DND-41 (cell line): Measurements from ENCODE around the gene ZKSCAN1.
"Not testable (repeated sequence)": the region's sequence is repeated elsewhere in the genome, so short reads cannot be mapped to it uniquely, and the experiment has no call there.

ENCODE experiments used
- ATAC-seq: fragments of 200-7000 bp; cut with Tn5 transposase; 3 replicates; pipeline ENCODE4 v1.9.1; 2021; ENCODE audit warnings: low read depth; ENCODE audit not compliant: insufficient read depth
- DNase-seq: peaks from one replicate; pipeline ENCODE4 v3.0.0-alpha.2; 2020
- H2AFZ ChIP-seq: 2 replicates; pipeline ENCODE4 v1.6.0; 2012; ENCODE audit warnings: low read depth, low read length
- H3K27ac ChIP-seq: 2 replicates; pipeline ENCODE4 v1.5.1; 2012; ENCODE audit warnings: low read length, inconsistent platforms
- H3K27me3 ChIP-seq: fragments of 200-600 bp; sonication (generic); 2 replicates; pipeline ENCODE4 v1.6.0; 2012; ENCODE audit warnings: low read length, mild to moderate bottlenecking, inconsistent platforms; ENCODE audit not compliant: insufficient read depth, poor library complexity
- H3K36me3 ChIP-seq: 2 replicates; pipeline ENCODE4 v1.5.1; 2012; ENCODE audit warnings: low read length, inconsistent platforms; ENCODE audit not compliant: insufficient read depth
- H3K4me1 ChIP-seq: 2 replicates; pipeline ENCODE4 v1.5.1; 2012; ENCODE audit warnings: mild to moderate bottlenecking, low read length; ENCODE audit not compliant: insufficient read depth
- H3K4me2 ChIP-seq: 2 replicates; pipeline ENCODE4 v1.6.0; 2012; ENCODE audit warnings: mild to moderate bottlenecking, moderate library complexity, low read length, inconsistent platforms; ENCODE audit not compliant: insufficient read depth
- H3K4me3 ChIP-seq, 2 experiments: fragments of 200-600 bp in 1 of 2; shearing (Covaris generic) in 1 of 2; 2 replicates each; pipeline ENCODE4 v1.5.1; 2012 to 2016; ENCODE audit warnings: inconsistent platforms in 2 of 2, low read length in 2 of 2, mild to moderate bottlenecking in 2 of 2, low read depth in 1 of 2, moderate library complexity in 1 of 2
- H3K79me2 ChIP-seq: 2 replicates; pipeline ENCODE4 v1.6.0; 2012; ENCODE audit warnings: low read length, inconsistent platforms; ENCODE audit not compliant: insufficient read depth
- H3K9ac ChIP-seq: 2 replicates; pipeline ENCODE4 v1.6.0; 2012; ENCODE audit warnings: low read depth, mild to moderate bottlenecking, inconsistent platforms, low read length, moderate library complexity
- H3K9me3 ChIP-seq: 2 replicates; pipeline ENCODE4 v1.5.1; 2012; ENCODE audit warnings: low read length, moderate library complexity, mild to moderate bottlenecking, inconsistent platforms; ENCODE audit not compliant: insufficient read depth, severe bottlenecking
- H4K20me1 ChIP-seq: 2 replicates; pipeline ENCODE4 v1.6.0; 2012; ENCODE audit warnings: low read length; ENCODE audit not compliant: insufficient read depth
- EZH2 ChIP-seq: IDR thresholded peaks from 3 replicates; pipeline ENCODE4 v1.6.1; 2012; ENCODE audit warnings: borderline replicate concordance, low read depth, mild to moderate bottlenecking, moderate library complexity, low read length, inconsistent platforms; ENCODE audit not compliant: severe bottlenecking
- TF ChIP-seq, protein P1 (sequence below): IDR thresholded peaks from 2 replicates; pipeline ENCODE4 v1.5.1; 2012; ENCODE audit warnings: borderline replicate concordance, low read length, moderate library complexity, mild to moderate bottlenecking; ENCODE audit not compliant: poor library complexity, severe bottlenecking; ENCODE audit errors: extremely low read depth

Gene ZKSCAN1

DNA sequence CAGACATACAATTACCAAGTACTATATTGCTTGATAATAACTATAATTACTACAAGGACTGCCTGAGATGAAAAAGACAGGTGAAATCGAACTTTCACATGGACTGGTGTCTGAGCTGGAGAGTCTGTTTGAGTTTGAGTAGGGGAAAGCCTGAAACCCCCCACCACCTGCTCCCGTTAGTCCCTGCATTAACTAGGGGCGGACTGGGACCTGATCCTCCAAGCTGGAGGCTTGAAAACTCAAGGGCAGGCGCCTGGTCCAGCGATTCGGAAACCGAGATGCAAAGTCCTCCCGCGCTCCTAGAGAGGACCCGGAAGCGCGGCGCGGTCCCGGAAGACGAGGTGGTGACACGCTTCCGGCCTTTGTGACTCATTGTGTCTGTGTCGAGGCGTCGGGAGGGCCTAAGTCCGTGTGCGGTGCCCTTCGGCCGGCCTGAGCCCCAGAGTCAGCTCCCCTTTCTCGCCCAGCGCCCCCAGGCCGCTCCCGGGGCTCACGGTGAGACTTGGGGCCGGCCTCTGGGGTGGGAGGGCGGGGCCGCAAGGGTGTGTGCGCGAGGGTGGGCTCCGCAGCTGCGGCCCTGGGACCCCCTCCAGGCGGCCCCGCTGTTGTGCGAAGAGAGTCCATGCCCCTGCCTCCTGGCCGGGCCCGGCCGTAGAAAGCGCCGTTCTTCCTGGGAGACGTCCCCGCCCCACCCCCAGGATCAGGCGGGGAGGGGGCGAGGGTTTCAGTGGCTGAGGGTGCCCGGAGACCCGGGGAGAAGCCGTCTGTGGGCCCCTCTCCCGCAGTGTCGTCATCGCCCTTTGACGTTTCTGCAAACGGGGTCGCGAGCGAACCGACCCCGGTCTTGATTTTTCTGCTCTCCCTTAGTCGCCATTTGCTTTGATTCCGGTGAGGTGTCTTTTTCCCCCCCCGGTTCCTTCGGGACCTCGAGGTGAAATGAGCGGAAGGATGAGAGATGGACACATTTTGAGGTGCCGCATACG lies at the start of gene ZKSCAN1:
ZKSCAN1 (plus strand) TSS at position 365 of the 983 bp plus-strand sequence. CDS start 7,911 bp downstream, outside the sequence.
- Histone ChIP-seq H3K4me3 (peak within 1 kb of the TSS; percentile 48 to 78), H2AFZ (peak within 1 kb of the TSS; percentile 99), H3K27me3 (no peaks in the 10 kb centered on the region), H4K20me1 (peaks cover 23% of the 10 kb centered on the region; the same call in 1 of the 2 replicates), H3K36me3 (peaks cover 28% of the 10 kb centered on the region), H3K4me1 (peaks cover 33% of the 10 kb centered on the region), H3K79me2 (peaks cover 55% of the 10 kb centered on the region), H3K9ac (peak within 1 kb of the TSS; percentile 87), H3K9me3 (no peaks in the 10 kb centered on the region), H3K4me2 (peak within 1 kb of the TSS; percentile 95), H3K27ac (peak within 1 kb of the TSS; percentile 90)
- ATAC-seq (peak; percentile 97), DNase-seq (peak; percentile 87)
- TF ChIP-seq, protein P1, sequence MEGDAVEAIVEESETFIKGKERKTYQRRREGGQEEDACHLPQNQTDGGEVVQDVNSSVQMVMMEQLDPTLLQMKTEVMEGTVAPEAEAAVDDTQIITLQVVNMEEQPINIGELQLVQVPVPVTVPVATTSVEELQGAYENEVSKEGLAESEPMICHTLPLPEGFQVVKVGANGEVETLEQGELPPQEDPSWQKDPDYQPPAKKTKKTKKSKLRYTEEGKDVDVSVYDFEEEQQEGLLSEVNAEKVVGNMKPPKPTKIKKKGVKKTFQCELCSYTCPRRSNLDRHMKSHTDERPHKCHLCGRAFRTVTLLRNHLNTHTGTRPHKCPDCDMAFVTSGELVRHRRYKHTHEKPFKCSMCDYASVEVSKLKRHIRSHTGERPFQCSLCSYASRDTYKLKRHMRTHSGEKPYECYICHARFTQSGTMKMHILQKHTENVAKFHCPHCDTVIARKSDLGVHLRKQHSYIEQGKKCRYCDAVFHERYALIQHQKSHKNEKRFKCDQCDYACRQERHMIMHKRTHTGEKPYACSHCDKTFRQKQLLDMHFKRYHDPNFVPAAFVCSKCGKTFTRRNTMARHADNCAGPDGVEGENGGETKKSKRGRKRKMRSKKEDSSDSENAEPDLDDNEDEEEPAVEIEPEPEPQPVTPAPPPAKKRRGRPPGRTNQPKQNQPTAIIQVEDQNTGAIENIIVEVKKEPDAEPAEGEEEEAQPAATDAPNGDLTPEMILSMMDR: no peak
- no peak for TF ChIP-seq EZH2

DNA sequence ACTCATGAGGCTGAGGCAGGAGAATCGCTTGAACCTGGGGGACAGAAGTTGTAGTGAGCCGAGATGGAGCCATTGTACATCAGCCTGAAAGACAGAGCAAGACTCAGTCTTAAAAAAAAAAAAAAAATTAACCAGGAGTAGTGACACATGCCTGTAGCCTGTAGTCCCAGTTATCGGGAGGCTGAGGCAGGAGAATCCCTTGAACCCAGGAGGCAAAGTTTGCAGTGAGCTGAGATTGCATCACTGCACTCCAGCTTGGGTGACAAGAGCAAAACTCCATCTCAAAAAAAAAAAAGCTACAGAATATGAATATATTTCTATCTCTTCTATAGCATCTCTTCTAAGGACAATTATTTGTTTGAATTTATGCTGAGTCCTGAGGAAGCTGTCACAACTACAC lies 46.1 kb upstream of the ZKSCAN1 start:
- no peak for DNase-seq
- no peaks in the 10 kb centered on the region for H3K4me1 ChIP-seq
- peaks cover 6% of the 10 kb centered on the region for H3K27me3 ChIP-seq
- no peak for ATAC-seq
- TF ChIP-seq, protein P1: no peak
- no peak for TF ChIP-seq EZH2
- no peak overlapping the region for H3K9ac ChIP-seq
- no peaks in the 10 kb centered on the region for H3K79me2 ChIP-seq
- H3K27ac ChIP-seq: no peak overlapping the region
- H3K4me2 ChIP-seq: no peak overlapping the region
- no peaks in the 10 kb centered on the region for H3K9me3 ChIP-seq
- no peaks in the 10 kb centered on the region for H4K20me1 ChIP-seq
- H3K4me3 ChIP-seq: no peak overlapping the region
- no peaks in the 10 kb centered on the region for H3K36me3 ChIP-seq
- H2AFZ ChIP-seq: no peak overlapping the region

DNA sequence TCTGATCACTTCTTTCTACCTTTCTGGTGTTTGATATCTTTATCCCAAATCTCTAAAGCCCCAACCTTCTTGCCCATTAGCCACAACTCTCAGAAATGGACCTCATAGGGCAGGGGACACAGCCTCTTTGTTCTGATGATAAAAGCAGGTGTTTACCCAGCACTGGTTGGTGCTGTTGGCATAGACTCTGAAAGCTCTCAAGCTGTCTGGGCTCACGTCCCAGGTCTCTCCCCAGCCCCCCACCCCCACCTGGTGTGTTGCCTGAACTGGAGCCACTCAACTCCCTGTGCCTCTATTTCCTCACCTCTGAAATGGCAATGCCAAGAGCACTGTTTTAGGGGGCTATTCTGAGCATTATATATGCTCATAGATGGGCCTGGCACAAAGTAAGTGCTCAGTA lies 45.6 kb upstream of the ZKSCAN1 start:
- ATAC-seq, H4K20me1 ChIP-seq, H3K9ac ChIP-seq, H3K27ac ChIP-seq, H3K4me3 ChIP-seq, H3K4me1 ChIP-seq, H3K79me2 ChIP-seq, H2AFZ ChIP-seq, H3K9me3 ChIP-seq, H3K4me2 ChIP-seq, DNase-seq, H3K36me3 ChIP-seq, H3K27me3 ChIP-seq: not testable (repeated sequence)

DNA sequence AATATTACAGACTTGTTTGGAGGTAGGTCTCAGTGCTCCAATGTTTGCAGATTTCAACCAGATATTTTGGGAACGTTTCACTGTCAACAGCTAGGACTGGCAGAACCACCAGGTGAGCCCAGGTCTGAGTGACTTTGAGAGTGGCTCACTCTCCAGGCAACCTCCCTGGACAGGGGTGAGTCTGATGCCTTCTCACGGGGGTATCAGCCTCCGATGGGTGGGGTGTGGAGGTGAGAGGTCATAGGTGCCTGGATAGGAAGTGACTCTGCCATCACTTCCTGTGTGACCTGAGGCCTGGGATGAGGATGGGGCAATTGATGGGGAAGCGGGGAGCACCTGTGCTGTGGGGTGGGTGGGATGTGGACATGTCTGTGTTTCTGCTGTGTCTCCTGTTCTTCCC lies 44.2 kb upstream of the ZKSCAN1 start:
- no peak for TF ChIP-seq EZH2
- TF ChIP-seq, protein P1: no peak
- no peak overlapping the region for H2AFZ ChIP-seq
- no peak for DNase-seq
- H3K4me1 ChIP-seq: no peaks in the 10 kb centered on the region
- no peaks in the 10 kb centered on the region for H3K27me3 ChIP-seq
- ATAC-seq: no peak
- no peak overlapping the region for H3K4me3 ChIP-seq
- no peaks in the 10 kb centered on the region for H3K9me3 ChIP-seq
- no peak overlapping the region for H3K9ac ChIP-seq
- no peaks in the 10 kb centered on the region for H4K20me1 ChIP-seq
- no peak overlapping the region for H3K4me2 ChIP-seq
- no peaks in the 10 kb centered on the region for H3K36me3 ChIP-seq
- H3K27ac ChIP-seq: no peak overlapping the region
- no peaks in the 10 kb centered on the region for H3K79me2 ChIP-seq

DNA sequence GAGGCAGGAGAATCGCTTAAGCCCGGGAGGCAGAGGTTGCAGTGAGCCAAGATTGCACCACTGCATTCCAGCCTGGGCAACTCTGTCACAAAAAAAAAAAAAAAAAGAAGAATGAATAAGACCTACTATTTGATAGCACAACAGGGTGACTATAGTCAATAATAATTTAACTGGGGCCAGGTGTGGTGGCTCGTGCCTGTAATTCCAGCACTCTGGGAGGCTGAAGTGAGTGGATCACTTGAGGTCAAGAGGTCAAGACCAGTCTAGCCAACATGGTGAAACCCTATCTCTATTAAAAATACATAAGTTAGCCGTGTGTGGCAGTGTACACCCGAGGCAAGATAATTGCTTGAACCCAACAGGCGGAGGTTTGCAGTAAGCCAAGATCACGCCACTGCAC lies 41.6 kb upstream of the ZKSCAN1 start:
- not testable (repeated sequence) for H3K36me3 ChIP-seq, DNase-seq, H3K4me3 ChIP-seq, H3K9ac ChIP-seq, H3K9me3 ChIP-seq, H3K4me2 ChIP-seq, H3K4me1 ChIP-seq, H3K27ac ChIP-seq, H3K79me2 ChIP-seq, ATAC-seq, H3K27me3 ChIP-seq, H2AFZ ChIP-seq, H4K20me1 ChIP-seq
